ENCODE data around the gene TAF12. TPM values are rescaled to one million over a fixed set of nuclear protein-coding genes. Genes with fewer than 3 reads are reported as not detected.

TAF12 gene
- total RNA-seq, 2 experiments from 2014 or later: 30.4 to 33.0 TPM

GRCh38 chr1:28571911-28572310 lies 71.0 kb downstream of the TAF12 start:
- H3K4me1 Mint-ChIP-seq: peaks cover 3% of the 10 kb centered on the region
- H3K36me3 Mint-ChIP-seq: peaks cover 32% of the 10 kb centered on the region
- no peak for DNase-seq
- H3K27ac Mint-ChIP-seq: no peak overlapping the region
- CTCF ChIA-PET: no interaction called here
- H3K9me3 Mint-ChIP-seq (ENCODE audit: low read depth): no peaks in the 10 kb centered on the region
- ATAC-seq: no peak
- no peak overlapping the region for H3K4me3 Mint-ChIP-seq
- no peaks in the 10 kb centered on the region for H3K27me3 Mint-ChIP-seq

GRCh38 chr1:28566931-28567330 lies 75.9 kb downstream of the TAF12 start:
- Mint-ChIP-seq H3K9me3 (ENCODE audit: low read depth) (no peaks in the 10 kb centered on the region), H3K4me1 (no peaks in the 10 kb centered on the region), H3K4me3 (no peak overlapping the region), H3K27me3 (no peaks in the 10 kb centered on the region), H3K36me3 (peaks cover 47% of the 10 kb centered on the region), H3K27ac (no peak overlapping the region)
- ATAC-seq (no peak), DNase-seq (no peak)
- CTCF ChIA-PET: interaction anchor here (0.6 to 1.0 kb wide), 4 partner anchors 12 to 310 kb away, joined by 3 to 4 read pairs (median 4); no protein-coding TSS in a partner anchor

GRCh38 chr1:28565726-28566125 lies 77.1 kb downstream of the TAF12 start:
- CTCF ChIA-PET: interaction anchor here (1.0 kb wide), 1 partner anchor 311 kb away, joined by 3 read pairs; no protein-coding TSS in a partner anchor
- H3K4me3 Mint-ChIP-seq: no peak overlapping the region

GRCh38 chr1:28565040-28565439 lies 77.8 kb downstream of the TAF12 start:
- CTCF ChIA-PET: interaction anchor here (1.0 to 1.5 kb wide), 3 partner anchors 15 to 312 kb away, joined by 3 read pairs; no protein-coding TSS in a partner anchor
- ATAC-seq (no peak), DNase-seq (no peak)
- H3K4me1 Mint-ChIP-seq: no peaks in the 10 kb centered on the region
- no peaks in the 10 kb centered on the region for H3K9me3 Mint-ChIP-seq (ENCODE audit: low read depth)
- H3K27ac Mint-ChIP-seq: no peak overlapping the region
- no peaks in the 10 kb centered on the region for H3K27me3 Mint-ChIP-seq
- H3K4me3 Mint-ChIP-seq: no peak overlapping the region
- peaks cover 48% of the 10 kb centered on the region for H3K36me3 Mint-ChIP-seq

More at GRCh38 chr1:28565726-28566125, 77.1 kb downstream of the TAF12 start:
- no peaks in the 10 kb centered on the region for H3K4me1 Mint-ChIP-seq
- no peaks in the 10 kb centered on the region for H3K9me3 Mint-ChIP-seq (ENCODE audit: low read depth)
- no peak for ATAC-seq
- peaks cover 47% of the 10 kb centered on the region for H3K36me3 Mint-ChIP-seq
- DNase-seq: no peak
- H3K27ac Mint-ChIP-seq: no peak overlapping the region
- no peaks in the 10 kb centered on the region for H3K27me3 Mint-ChIP-seq

- CTCF ChIA-PET: interaction anchor here (1.2 to 1.5 kb wide), 2 partner anchors 16 to 17 kb away, joined by 3 read pairs; no protein-coding TSS in a partner anchor
Measured at GRCh38 chr1:28564310-28564709, 78.6 kb downstream of the TAF12 start.

GRCh38 chr1:28560886-28561285 lies 82.0 kb downstream of the TAF12 start:
- H3K4me1 Mint-ChIP-seq: peaks cover 2% of the 10 kb centered on the region
- H3K27me3 Mint-ChIP-seq: no peaks in the 10 kb centered on the region
- no peak overlapping the region for H3K4me3 Mint-ChIP-seq
- H3K36me3 Mint-ChIP-seq: peaks cover 48% of the 10 kb centered on the region
- CTCF ChIA-PET: interaction anchor here (1.1 kb wide), 1 partner anchor 201 kb away, joined by 4 read pairs; no protein-coding TSS in a partner anchor
- H3K27ac Mint-ChIP-seq: no peak overlapping the region
- no peak for DNase-seq
- ATAC-seq: no peak
- no peaks in the 10 kb centered on the region for H3K9me3 Mint-ChIP-seq (ENCODE audit: low read depth)

More at GRCh38 chr1:28564310-28564709, 78.6 kb downstream of the TAF12 start:
- no peaks in the 10 kb centered on the region for H3K4me1 Mint-ChIP-seq
- H3K27me3 Mint-ChIP-seq: no peaks in the 10 kb centered on the region
- H3K27ac Mint-ChIP-seq: no peak overlapping the region
- ATAC-seq: no peak
- peaks cover 55% of the 10 kb centered on the region for H3K36me3 Mint-ChIP-seq
- H3K4me3 Mint-ChIP-seq: no peak overlapping the region
- no peak for DNase-seq
- no peaks in the 10 kb centered on the region for H3K9me3 Mint-ChIP-seq (ENCODE audit: low read depth)

Other genes with a start within 250 kb of the TAF12 start
- gene RCC1, start 137.0 kb downstream of the TAF12 start, total RNA-seq: 10 to 100 TPM; 61.4 to 77.6 TPM
- gene TRNAU1AP, start 90.0 kb downstream of the TAF12 start, total RNA-seq: 10 to 100 TPM; 52.8 to 55.2 TPM
- gene RAB42, start 50.8 kb downstream of the TAF12 start, total RNA-seq: not detected
- gene RNU11, start 5.5 kb upstream of the TAF12 start, total RNA-seq: not detected
- 10 to 100 TPM; 33.0 to 38.2 TPM for gene GMEB1, start 25.7 kb upstream of the TAF12 start, total RNA-seq
- gene YTHDF2, start 93.9 kb upstream of the TAF12 start, total RNA-seq: 10 to 100 TPM; 65.0 to 81.8 TPM
- gene OPRD1, start 169.1 kb upstream of the TAF12 start, total RNA-seq: not detected

Data from activated CD8-positive, alpha-beta memory T cell treated with anti-CD3 and anti-CD28 coated beads, Interleukin-2, amount 10 ng/mL, durations not matched to agents 7 days and 5 days (primary cell).